IPS DF 6.9 (cell line): ENCODE data around the gene POP7.
A peak's percentile ranks its signal among the peaks of the same experiment; 100 is the strongest.

Experiments
- DNase-seq: peaks from one replicate; pipeline ENCODE4 v3.0.0-alpha.2; 2013; ENCODE audit warnings: low read depth, low spot score
- H3K27ac ChIP-seq: one replicate; pipeline ENCODE4 v1.5.1; 2013; ENCODE audit warnings: low read length, control low read depth
- H3K27me3 ChIP-seq: 2 replicates; pipeline ENCODE4 v1.6.1; 2013; ENCODE audit warnings: mild to moderate bottlenecking, low read length; ENCODE audit not compliant: control insufficient read depth, insufficient read depth
- H3K36me3 ChIP-seq: 2 replicates; pipeline ENCODE4 v1.6.1; 2013; ENCODE audit warnings: low read length; ENCODE audit not compliant: control insufficient read depth, insufficient read depth
- H3K4me1 ChIP-seq: 2 replicates; pipeline ENCODE4 v1.6.1; 2013; ENCODE audit warnings: low read length; ENCODE audit not compliant: control insufficient read depth, insufficient read depth
- H3K4me3 ChIP-seq: 2 replicates; pipeline ENCODE4 v1.5.1; 2013; ENCODE audit warnings: mild to moderate bottlenecking, low read length
- H3K9me3 ChIP-seq: 2 replicates; pipeline ENCODE4 v1.6.1; 2013; ENCODE audit warnings: low read length, inconsistent platforms; ENCODE audit not compliant: control insufficient read depth, insufficient read depth
- WGBS: extraction: QIAGEN DNeasy Blood & Tissue Kit; methylation state at CpG from one replicate; pipeline ENCODE4 v1.1.7; 2013; ENCODE audit warnings: mixed read lengths, missing lambda C conversion rate; ENCODE audit not compliant: insufficient read length, insufficient coverage; 5-methylcytosine and 5-hydroxymethylcytosine counted together

Gene POP7

DNA sequence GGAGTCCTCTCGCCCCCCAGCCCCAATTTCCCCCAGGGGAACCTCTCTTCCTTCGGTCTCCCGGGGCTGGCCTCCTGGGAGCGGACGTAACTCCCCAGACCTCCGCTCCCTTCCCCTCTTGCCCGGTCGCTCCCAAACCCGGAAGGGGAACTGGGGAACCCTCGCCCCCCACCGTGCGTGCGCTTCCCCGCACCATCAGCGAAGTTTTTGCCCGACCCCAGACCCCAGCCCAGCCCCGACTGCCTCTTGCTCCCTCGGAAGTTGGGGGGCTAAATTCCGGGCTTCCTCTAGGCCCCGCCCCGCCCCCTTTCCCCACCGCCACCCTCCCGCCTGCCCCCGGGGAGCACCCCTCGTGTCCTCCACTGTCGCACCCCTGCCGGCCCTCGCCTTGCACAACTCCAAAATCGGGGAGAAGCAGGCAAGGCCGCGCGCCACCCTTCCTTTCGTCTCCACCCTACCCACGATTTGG is 31.9 kb upstream of the POP7 start:
- Histone ChIP-seq H3K4me3 (peak overlapping the region; percentile 79), H3K4me1 (no peaks in the 10 kb centered on the region), H3K27me3 (0 out of 2 replicates have a peak, but pooled peaks cover 1% of the 10 kb centered on the region), H3K36me3 (peaks cover 17% of the 10 kb centered on the region), H3K27ac (no peak overlapping the region), H3K9me3 (no peaks in the 10 kb centered on the region)
- no CpG with 5 or more reads among the region's 34 CpGs for WGBS
- DNase-seq = no peak

DNA sequence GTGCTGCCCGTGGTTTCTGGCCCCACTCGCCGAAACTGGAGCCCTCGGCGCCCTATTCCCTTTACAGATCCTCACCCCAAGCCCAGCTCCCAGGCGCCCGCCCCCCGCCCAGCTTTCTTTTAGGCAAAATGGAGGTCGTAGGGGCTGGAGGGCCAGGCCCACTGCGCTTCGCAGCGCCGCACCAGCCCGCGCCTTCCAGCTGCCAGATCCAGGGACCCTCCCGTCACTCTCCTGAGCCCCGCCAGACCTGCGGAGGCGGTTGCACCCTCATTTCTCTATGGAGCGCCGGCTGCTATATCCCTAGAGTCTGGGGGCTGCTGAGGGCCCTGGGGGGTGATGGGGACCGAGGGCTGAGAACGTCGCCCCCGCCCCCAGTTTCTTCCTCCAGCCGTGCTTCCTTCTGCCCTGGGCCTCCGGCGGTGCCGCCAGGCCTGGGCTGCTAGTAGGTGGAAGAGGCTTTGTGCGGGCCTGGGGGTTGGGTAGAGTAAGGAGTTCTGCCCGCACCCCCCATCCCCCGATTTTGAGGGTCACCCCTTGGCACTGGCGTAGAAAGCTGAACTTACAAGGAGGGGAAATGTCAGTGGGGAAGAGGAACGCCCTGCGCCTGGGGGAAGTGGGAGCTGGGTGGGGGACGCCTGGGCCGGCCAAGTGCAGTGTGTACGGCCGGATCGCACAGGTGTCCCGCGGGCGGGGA is 31.4 kb upstream of the POP7 start:
- no peaks in the 10 kb centered on the region for H3K9me3 ChIP-seq
- peak overlapping the region; percentile 79; the same call in 1 of the 2 replicates for H3K4me3 ChIP-seq
- 0 out of 2 replicates have a peak, but pooled peaks cover 1% of the 10 kb centered on the region for H3K27me3 ChIP-seq
- no peaks in the 10 kb centered on the region for H3K4me1 ChIP-seq
- no CpG with 5 or more reads among the region's 43 CpGs for WGBS
- no peak for DNase-seq
- H3K36me3 ChIP-seq = peaks cover 17% of the 10 kb centered on the region
- no peak overlapping the region for H3K27ac ChIP-seq

DNA sequence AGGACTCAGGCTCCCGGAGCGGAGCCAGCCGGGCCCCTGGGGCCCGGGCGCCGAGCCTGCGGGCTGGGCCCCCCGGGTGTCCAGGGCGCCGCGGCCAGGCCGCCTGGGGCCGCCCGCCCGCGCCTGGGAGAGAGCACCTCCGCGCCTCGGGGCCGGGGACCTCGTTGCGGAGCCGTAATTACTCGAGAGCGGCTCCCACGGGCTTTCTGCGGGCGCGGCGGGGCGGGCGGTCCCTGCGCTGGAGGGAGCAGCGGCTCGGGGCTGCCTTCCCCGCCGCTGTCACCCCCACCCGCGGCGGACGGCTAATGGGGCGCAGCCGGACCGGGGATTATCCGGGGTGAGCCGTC is 30.8 kb upstream of the POP7 start:
- Histone ChIP-seq H3K36me3 (peaks cover 17% of the 10 kb centered on the region), H3K27ac (no peak overlapping the region), H3K4me1 (no peaks in the 10 kb centered on the region), H3K27me3 (0 out of 2 replicates have a peak, but pooled peaks cover 1% of the 10 kb centered on the region), H3K4me3 (peak overlapping the region; percentile 79; the same call in 1 of the 2 replicates), H3K9me3 (no peaks in the 10 kb centered on the region)
- no peak for DNase-seq
- no CpG with 5 or more reads among the region's 46 CpGs for WGBS

DNA sequence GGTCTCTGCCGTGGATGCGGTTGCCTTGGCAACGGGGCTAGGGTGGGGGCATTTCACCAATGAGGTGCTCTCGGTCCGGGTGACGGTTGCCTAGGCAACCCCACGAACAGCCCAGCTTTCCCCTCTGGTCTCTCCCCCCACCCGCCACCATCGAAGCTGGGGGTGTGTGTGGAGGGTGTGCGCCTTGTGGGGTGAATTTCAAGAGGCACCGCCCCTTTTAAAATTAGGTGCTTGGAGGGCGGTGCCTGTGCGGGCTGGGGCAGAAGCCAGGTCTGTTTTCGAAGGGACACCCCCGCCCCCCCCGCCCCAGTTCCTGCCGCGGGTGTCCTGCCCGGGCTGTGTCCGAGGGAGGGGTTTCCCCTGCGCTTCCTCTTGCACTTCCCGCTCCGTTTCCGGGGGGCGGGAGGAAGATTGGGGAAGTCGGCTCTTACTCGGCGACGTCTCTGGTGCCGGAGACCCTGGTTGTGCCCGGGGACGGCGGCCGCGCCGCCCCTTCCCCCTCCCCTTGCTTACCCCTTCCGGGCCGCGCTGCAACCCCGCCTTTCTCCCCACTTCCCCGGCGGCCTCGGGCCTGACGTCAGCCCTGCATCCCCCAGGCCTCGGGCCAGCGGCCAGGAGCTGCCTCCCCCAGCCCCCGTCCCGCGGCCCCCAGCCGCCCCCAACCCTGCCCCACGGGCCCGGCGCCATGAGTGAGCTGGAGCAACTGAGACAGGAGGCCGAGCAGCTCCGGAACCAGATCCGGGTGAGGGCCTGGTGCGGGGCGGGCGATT is 30.2 kb upstream of the POP7 start:
- H3K4me1 ChIP-seq = no peaks in the 10 kb centered on the region
- DNase-seq = no peak
- H3K4me3 ChIP-seq = peak overlapping the region; percentile 43; the same call in 1 of the 2 replicates
- H3K36me3 ChIP-seq = peaks cover 19% of the 10 kb centered on the region
- no peak overlapping the region for H3K27ac ChIP-seq
- H3K9me3 ChIP-seq = no peaks in the 10 kb centered on the region
- 0 out of 2 replicates have a peak, but pooled peaks cover 1% of the 10 kb centered on the region for H3K27me3 ChIP-seq
- no CpG with 5 or more reads among the region's 59 CpGs for WGBS

DNA sequence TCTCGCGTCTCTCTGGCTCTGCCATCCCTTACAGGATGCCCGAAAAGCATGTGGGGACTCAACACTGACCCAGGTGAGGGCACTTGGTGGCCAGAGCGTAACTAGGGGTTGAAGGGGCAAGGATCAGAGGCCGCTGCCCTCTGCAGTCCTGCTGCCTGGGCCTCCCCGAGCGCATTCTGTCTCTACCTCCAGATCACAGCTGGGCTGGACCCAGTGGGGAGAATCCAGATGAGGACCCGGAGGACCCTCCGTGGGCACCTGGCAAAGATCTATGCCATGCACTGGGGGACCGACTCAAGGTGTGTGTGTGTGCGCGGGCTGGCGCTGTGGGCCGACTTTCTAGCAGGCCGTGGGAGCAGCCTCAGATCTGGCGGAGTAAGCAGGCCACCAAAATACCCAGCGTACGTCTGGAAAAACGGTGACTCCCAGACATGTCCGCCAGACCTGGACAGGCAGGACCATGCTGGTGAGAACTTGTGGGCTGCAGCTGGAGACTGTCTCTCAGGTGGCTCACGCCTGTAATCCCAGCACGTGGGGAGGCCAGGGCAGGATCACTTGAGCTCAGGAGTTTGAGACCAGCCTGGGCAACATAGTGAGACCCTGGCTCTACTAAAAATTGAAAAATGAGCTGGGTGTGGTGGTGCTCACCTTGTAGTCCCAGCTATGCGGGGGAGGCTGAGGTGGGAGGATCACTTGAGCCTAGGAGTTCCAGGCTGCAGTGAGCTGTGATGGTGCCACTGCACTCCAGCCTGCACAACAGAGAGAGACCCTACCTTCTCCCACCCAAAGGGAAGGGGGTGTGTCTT is 29.2 kb upstream of the POP7 start:
- no CpG with 5 or more reads among the region's 23 CpGs for WGBS
- Histone ChIP-seq H3K36me3 (peaks cover 26% of the 10 kb centered on the region), H3K4me3 (no peak overlapping the region; the same call in 1 of the 2 replicates), H3K27ac (no peak overlapping the region), H3K4me1 (no peaks in the 10 kb centered on the region), H3K27me3 (0 out of 2 replicates have a peak, but pooled peaks cover 1% of the 10 kb centered on the region), H3K9me3 (no peaks in the 10 kb centered on the region)
- DNase-seq = no peak

DNA sequence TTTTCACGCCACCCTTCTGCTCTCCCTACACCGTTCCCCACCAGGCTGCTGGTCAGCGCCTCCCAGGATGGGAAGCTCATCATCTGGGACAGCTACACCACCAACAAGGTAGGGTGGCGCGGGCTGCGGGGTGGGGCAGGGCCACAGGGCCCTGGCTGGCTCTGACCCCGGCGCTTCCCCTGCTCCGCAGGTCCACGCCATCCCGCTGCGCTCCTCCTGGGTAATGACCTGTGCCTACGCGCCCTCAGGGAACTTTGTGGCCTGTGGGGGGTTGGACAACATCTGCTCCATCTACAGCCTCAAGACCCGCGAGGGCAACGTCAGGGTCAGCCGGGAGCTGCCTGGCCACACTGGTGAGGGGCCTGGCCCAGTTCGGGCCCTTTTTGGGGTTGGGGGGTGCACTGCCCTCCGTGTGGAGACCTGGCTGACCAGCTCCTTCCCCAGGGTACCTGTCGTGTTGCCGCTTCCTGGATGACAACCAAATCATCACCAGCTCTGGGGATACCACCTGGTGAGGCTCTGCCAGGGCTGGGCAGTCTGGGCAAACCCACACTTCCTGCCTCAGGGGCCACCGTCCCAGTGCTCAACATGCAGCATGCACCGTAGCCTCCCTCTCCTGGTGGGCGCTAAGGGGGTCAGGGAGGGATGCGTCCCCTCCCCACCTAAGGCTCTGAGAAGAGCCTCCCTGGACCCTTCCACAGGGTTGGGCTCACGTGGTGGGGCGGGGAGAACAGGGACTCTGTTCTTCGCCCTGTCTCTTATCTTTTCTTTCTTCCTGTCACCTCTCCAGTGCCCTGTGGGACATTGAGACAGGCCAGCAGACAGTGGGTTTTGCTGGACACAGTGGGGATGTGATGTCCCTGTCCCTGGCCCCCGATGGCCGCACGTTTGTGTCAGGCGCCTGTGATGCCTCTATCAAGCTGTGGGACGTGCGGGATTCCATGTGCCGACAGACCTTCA is 28.3 kb upstream of the POP7 start:
- Histone ChIP-seq H3K4me3 (no peak overlapping the region), H3K27ac (no peak overlapping the region), H3K27me3 (0 out of 2 replicates have a peak, but pooled peaks cover under 1% of the 10 kb centered on the region), H3K4me1 (no peaks in the 10 kb centered on the region), H3K9me3 (no peaks in the 10 kb centered on the region), H3K36me3 (peaks cover 35% of the 10 kb centered on the region)
- WGBS = no CpG with 5 or more reads among the region's 36 CpGs
- no peak for DNase-seq

DNA sequence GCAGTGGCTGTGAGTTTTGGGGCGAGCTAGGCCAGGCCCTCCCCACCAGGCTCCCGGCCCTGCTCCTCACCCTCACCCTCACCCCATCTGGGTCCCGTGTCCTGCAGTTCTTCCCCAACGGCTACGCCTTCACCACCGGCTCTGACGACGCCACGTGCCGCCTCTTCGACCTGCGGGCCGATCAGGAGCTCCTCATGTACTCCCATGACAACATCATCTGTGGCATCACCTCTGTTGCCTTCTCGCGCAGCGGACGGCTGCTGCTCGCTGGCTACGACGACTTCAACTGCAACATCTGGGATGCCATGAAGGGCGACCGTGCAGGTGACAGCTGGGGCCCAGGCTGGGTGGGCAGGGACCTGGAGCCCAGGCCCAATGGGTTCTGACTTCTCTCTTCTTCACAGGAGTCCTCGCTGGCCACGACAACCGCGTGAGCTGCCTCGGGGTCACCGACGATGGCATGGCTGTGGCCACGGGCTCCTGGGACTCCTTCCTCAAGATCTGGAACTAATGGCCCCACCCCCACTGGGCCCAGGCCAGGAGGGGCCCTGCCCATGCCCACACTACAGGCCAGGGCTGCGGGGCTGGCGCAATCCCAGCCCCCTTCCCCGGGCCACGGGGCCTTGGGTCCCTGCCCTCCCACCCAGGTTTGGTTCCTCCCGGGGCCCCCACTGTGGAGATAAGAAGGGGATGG is 27.5 kb upstream of the POP7 start:
- H3K27me3 ChIP-seq = no peaks in the 10 kb centered on the region
- no peak for DNase-seq
- no peaks in the 10 kb centered on the region; the same call in 1 of the 2 replicates for H3K4me1 ChIP-seq
- no peak overlapping the region for H3K27ac ChIP-seq
- no peak overlapping the region for H3K4me3 ChIP-seq
- no CpG with 5 or more reads among the region's 35 CpGs for WGBS
- no peaks in the 10 kb centered on the region for H3K9me3 ChIP-seq
- H3K36me3 ChIP-seq = peaks cover 43% of the 10 kb centered on the region

DNA sequence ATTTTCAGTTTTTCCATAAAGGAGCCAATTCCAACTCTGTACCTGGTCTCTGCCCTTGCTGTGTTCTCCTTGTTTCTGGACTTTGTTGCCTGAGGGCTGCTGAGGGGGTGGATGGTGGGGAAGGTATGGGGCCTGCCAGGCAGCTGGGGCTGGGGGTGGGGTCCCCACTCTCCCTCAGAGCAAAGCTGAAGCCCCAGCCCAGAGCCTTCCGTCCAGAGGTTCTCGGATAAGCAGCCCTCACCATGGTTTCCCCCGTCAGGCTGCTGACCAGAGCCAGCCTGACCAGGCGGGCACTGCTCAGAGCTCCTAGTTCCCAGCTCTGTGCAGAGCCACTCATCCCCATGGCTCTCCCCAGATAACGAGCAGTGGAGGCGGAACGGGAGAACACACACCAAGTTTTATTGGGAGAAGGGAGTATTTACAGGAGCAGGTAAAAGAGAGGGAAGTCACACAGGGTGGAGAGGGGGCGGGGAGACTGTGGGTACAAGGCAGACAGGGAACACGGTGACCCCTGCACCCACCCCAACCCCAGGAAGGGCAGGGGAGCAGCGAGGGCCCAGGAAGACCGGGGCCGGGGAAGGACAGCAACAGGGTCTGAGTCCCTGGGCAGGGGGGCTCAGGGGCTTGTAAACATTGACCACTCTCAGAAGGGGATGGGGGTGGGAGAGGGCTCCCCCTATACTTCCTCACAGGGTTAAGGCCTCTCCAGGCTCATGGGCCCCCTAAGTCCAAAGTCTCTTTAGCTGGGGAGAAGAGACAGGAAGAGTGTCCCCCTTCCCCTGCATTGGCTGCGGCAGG is 26.6 kb upstream of the POP7 start:
- H3K36me3 ChIP-seq = peaks cover 52% of the 10 kb centered on the region
- WGBS = no CpG with 5 or more reads among the region's 13 CpGs
- no peak overlapping the region for H3K4me3 ChIP-seq

More for the DNA sequence above, 26.6 kb upstream of the POP7 start:
- DNase-seq = no peak
- Histone ChIP-seq H3K9me3 (no peaks in the 10 kb centered on the region), H3K27me3 (no peaks in the 10 kb centered on the region), H3K4me1 (no peaks in the 10 kb centered on the region; the same call in 1 of the 2 replicates), H3K27ac (no peak overlapping the region)
